Measurements from ENCODE around the gene RNF223.

Gene RNF223

GRCh38 chr1:1072849-1073742 lies 1.0 kb downstream of the RNF223 start:
- Histone ChIP-seq H3K4me3 (ENCODE audit: low read depth, low read length) (no peak overlapping the region), H3K4me1 (ENCODE audit: control insufficient read depth, insufficient read depth, low read length) (no peaks in the 10 kb centered on the region), H3K9me3 (ENCODE audit: control insufficient read depth, insufficient read depth, low read length) (no peaks in the 10 kb centered on the region), H3K36me3 (ENCODE audit: control insufficient read depth, insufficient read depth, low read length) (no peaks in the 10 kb centered on the region), H3K9ac (ENCODE audit: low read depth, low read length) (no peak overlapping the region), H3K27me3 (ENCODE audit: control insufficient read depth, insufficient read depth, low read length) (peaks cover 11% of the 10 kb centered on the region)

GRCh38 chr1:1072299-1072848 lies 1.7 kb downstream of the RNF223 start:
- Histone ChIP-seq H3K9ac (ENCODE audit: low read depth, low read length) (no peak overlapping the region), H3K9me3 (ENCODE audit: control insufficient read depth, insufficient read depth, low read length) (no peaks in the 10 kb centered on the region), H3K27me3 (ENCODE audit: control insufficient read depth, insufficient read depth, low read length) (peaks cover 11% of the 10 kb centered on the region), H3K4me1 (ENCODE audit: control insufficient read depth, insufficient read depth, low read length) (no peaks in the 10 kb centered on the region), H3K36me3 (ENCODE audit: control insufficient read depth, insufficient read depth, low read length) (no peaks in the 10 kb centered on the region), H3K4me3 (ENCODE audit: low read depth, low read length) (no peak overlapping the region)

- H3K36me3 ChIP-seq (ENCODE audit: control insufficient read depth, insufficient read depth, low read length): no peaks in the 10 kb centered on the region
- no peak overlapping the region for H3K4me3 ChIP-seq (ENCODE audit: low read depth, low read length)
- no peaks in the 10 kb centered on the region for H3K4me1 ChIP-seq (ENCODE audit: control insufficient read depth, insufficient read depth, low read length)
- no peaks in the 10 kb centered on the region for H3K9me3 ChIP-seq (ENCODE audit: control insufficient read depth, insufficient read depth, low read length)
- no peak overlapping the region for H3K9ac ChIP-seq (ENCODE audit: low read depth, low read length)
- H3K27me3 ChIP-seq (ENCODE audit: control insufficient read depth, insufficient read depth, low read length): peaks cover 11% of the 10 kb centered on the region
Observed at GRCh38 chr1:1071486-1072298, 2.4 kb downstream of the RNF223 start.

DNA sequence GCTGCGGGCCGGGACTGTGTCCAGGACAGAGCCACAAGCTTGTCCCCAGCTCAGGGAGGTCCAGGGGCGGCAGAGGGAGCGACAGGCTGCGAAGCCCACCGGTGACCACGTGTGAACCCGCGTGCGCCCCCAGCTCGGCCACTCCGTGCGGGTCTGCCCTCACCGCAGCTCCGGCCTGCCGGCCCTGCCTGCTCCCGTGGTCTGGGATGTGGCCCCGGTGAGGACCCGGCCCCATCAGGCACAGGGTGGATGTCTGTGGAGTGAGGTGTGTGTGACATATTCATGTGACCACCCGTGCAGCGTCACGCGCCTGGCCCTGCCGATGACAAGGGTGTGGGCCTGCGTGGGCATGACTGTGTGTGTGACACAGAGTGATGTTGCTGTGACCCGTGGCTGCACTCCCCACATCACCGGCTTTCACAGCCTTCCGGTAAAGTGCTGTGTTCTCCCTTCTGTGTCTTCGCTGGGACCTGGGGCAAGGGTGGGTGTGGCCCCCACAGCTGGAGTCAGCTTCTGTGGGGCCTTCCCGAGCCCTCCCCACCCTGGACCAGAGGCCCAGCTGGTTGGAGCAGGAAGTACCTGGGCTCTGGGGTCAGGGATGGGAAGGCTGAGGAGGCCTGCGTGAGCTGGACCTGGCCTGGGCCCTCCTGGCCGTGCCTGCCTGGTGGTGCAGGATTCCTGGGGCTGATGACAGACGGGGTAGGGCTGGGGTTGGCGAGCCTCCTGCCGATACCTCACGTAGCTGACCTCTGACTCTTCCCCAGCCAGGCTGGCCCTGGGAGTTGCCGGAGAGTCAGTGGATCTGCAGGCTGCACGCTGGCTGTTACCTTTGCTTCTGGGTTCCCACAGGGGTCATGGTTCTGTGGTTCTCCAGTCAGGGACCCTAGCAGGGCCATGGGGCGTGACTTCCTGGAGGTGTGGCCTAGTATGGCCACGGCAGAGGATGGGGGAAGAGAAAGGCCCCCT lies 4.1 kb downstream of the RNF223 start:
- Histone ChIP-seq H3K36me3 (ENCODE audit: control insufficient read depth, insufficient read depth, low read length) (no peaks in the 10 kb centered on the region), H3K4me3 (ENCODE audit: low read depth, low read length) (peak overlapping the region; percentile 88), H3K4me1 (ENCODE audit: control insufficient read depth, insufficient read depth, low read length) (no peaks in the 10 kb centered on the region)

DNA sequence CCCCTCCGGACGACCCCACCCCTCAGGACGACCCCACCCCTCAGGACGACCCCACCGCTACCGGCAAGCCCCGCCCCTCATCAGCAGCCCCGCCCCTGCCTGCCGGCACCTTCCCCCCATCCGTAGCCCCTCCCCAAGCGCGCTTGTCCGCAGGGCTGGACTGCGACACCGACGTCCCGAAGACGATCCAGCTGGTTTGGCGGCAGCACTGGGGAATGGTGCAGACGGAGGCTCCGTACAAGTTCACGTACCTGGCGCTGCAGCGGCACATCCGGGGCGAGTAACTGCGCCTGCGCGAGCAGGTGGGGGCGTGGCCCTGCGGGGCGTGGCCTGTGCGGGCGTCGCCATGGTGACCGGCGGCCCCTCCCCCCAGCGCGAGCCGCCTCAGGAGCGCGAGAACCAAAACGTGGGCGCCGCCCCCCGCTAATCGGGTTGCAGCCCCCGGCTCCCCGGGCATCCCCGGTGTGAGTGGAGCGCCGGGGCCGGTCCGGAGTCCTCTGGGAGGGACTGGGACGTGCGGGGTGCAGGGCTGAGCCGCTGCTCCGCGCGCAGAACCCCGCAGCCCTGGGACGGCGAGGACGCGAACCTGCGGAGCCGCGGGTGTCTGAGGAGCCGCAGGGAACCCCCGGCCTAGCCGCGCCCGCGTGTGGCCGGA lies 4.9 kb downstream of the RNF223 start:
- Histone ChIP-seq H3K36me3 (ENCODE audit: control insufficient read depth, insufficient read depth, low read length) (no peaks in the 10 kb centered on the region), H3K9me3 (ENCODE audit: control insufficient read depth, insufficient read depth, low read length) (no peaks in the 10 kb centered on the region), H3K4me1 (ENCODE audit: control insufficient read depth, insufficient read depth, low read length) (no peaks in the 10 kb centered on the region), H3K27me3 (ENCODE audit: control insufficient read depth, insufficient read depth, low read length) (peaks cover 11% of the 10 kb centered on the region), H3K4me3 (ENCODE audit: low read depth, low read length) (peak overlapping the region; percentile 88), H3K9ac (ENCODE audit: low read depth, low read length) (no peak overlapping the region)

More for the DNA sequence above, 4.1 kb downstream of the RNF223 start:
- H3K27me3 ChIP-seq (ENCODE audit: control insufficient read depth, insufficient read depth, low read length): peaks cover 11% of the 10 kb centered on the region
- no peaks in the 10 kb centered on the region for H3K9me3 ChIP-seq (ENCODE audit: control insufficient read depth, insufficient read depth, low read length)
- no peak overlapping the region for H3K9ac ChIP-seq (ENCODE audit: low read depth, low read length)

DNA sequence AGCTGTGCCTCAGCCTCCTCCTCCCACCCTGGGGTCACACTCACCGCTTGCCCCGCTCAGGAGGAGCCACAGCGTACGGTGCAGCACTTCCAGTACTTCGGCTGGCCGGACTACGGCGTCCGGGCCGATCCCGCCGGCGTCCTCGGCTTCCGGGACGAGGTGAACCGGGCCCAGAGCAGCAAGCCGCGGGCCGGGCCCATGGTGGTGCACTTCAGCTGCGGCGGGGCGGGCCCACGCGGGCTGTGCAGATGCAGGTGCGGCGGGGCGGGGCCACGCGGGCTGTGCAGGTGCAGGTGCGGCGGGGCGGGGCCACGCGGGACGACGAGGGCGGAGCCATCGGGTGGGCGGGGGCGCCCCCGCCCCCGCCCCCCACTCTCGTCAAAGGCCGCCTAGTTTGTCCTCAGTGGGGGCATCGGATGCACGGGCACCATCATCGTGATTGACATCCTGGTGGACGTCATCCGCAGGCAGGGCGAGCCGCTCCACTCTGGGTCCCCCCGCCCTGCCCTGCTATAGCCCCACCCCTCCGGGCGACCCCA lies 5.5 kb downstream of the RNF223 start:
- peak overlapping the region; percentile 49 for H3K4me3 ChIP-seq (ENCODE audit: low read depth, low read length)
- no peaks in the 10 kb centered on the region for H3K36me3 ChIP-seq (ENCODE audit: control insufficient read depth, insufficient read depth, low read length)
- H3K27me3 ChIP-seq (ENCODE audit: control insufficient read depth, insufficient read depth, low read length): peaks cover 11% of the 10 kb centered on the region
- H3K9me3 ChIP-seq (ENCODE audit: control insufficient read depth, insufficient read depth, low read length): no peaks in the 10 kb centered on the region
- no peaks in the 10 kb centered on the region for H3K4me1 ChIP-seq (ENCODE audit: control insufficient read depth, insufficient read depth, low read length)
- no peak overlapping the region for H3K9ac ChIP-seq (ENCODE audit: low read depth, low read length)

DNA sequence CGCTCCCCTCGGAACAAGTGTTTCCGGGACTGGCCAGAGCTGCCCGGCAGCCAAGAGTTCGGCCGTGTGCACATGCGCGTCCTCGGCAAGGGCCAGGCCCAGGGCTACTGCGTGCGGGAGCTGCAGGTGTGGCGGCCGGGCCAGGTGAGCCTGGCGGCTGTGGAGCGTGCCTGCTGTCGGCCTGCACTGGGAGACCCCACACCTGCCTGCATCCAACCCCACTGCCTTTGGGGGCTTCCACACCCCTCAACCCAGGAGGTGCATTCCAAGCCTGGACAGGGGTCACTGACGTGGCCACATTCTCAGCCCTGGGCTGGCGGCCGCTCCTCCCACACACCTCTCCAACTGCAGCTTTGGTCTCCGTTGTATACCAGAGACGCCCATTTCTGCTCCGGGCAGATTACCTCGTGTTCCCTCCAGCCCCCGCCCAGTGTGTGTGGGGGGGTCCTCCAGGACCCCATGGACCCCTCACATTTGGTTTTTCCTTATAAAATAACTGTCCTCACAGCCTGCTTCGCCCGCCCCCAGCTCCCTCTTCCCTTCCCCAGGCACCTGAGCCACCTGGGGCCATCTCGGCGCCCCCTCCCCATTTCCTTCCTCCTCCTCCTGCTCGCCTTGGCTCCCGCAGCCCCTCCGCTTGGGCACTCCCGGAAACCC lies 6.1 kb downstream of the RNF223 start:
- Histone ChIP-seq H3K9ac (ENCODE audit: low read depth, low read length) (no peak overlapping the region), H3K9me3 (ENCODE audit: control insufficient read depth, insufficient read depth, low read length) (no peaks in the 10 kb centered on the region), H3K27me3 (ENCODE audit: control insufficient read depth, insufficient read depth, low read length) (peaks cover 17% of the 10 kb centered on the region), H3K4me3 (ENCODE audit: low read depth, low read length) (peak overlapping the region; percentile 49), H3K36me3 (ENCODE audit: control insufficient read depth, insufficient read depth, low read length) (no peaks in the 10 kb centered on the region), H3K4me1 (ENCODE audit: control insufficient read depth, insufficient read depth, low read length) (no peaks in the 10 kb centered on the region)

- Histone ChIP-seq H3K36me3 (ENCODE audit: control insufficient read depth, insufficient read depth, low read length) (no peaks in the 10 kb centered on the region), H3K9ac (ENCODE audit: low read depth, low read length) (no peak overlapping the region), H3K9me3 (ENCODE audit: control insufficient read depth, insufficient read depth, low read length) (no peaks in the 10 kb centered on the region), H3K27me3 (ENCODE audit: control insufficient read depth, insufficient read depth, low read length) (peaks cover 21% of the 10 kb centered on the region), H3K4me1 (ENCODE audit: control insufficient read depth, insufficient read depth, low read length) (no peaks in the 10 kb centered on the region), H3K4me3 (ENCODE audit: low read depth, low read length) (no peak overlapping the region)
Observed at GRCh38 chr1:1067284-1067859, 6.7 kb downstream of the RNF223 start.

DNA sequence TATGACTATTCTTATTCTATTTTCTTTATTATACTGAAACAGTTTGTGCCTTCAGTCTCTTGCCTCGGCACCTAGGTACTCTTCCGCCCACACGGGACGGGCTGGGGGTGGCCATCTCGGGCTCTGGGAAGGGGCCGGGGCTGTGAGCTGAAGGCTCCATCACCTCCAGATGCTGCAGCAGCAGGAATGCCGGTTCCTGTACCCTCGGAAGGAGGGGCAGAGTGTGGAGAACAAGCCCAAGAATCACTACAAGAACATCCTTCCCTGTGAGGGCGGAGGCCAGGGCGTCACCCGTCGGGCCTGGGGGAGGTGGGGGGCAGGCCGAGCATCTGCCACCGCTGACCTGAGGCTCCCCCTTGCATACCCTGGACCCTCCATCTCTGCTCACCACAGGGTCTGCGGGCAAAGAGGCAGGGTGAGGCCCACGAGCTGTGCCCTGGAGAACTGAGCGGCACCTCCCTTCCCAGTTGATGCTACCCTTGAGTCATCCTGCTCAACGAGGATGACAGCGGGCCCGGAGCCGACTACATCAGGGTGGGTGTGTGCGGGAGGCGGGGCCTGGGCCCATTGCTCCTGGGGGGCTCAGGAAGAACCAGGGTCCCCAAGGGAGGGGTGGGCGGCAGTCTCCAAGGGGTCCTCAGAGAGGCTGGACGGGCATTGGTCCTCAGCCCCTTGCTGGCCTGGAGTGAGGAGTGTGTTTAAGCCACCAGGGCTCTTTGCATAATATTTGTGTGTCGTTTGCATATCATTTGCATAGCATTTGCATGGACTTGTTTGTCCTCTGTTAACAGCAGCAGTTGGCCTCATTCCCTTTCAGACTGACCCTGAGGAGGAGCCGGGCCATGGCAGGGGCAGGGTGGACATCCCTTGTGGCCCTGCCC lies 7.5 kb downstream of the RNF223 start:
- Histone ChIP-seq H3K27me3 (ENCODE audit: control insufficient read depth, insufficient read depth, low read length) (peaks cover 25% of the 10 kb centered on the region), H3K4me1 (ENCODE audit: control insufficient read depth, insufficient read depth, low read length) (no peaks in the 10 kb centered on the region), H3K9me3 (ENCODE audit: control insufficient read depth, insufficient read depth, low read length) (no peaks in the 10 kb centered on the region), H3K4me3 (ENCODE audit: low read depth, low read length) (no peak overlapping the region), H3K9ac (ENCODE audit: low read depth, low read length) (no peak overlapping the region), H3K36me3 (ENCODE audit: control insufficient read depth, insufficient read depth, low read length) (no peaks in the 10 kb centered on the region)

All from iPS-15b (cell line).